ENCODE data around the gene PRKN. TPM values are rescaled to one million over a fixed set of nuclear protein-coding genes. Genes with fewer than 3 reads are reported as not detected.

PRKN gene
- total RNA-seq, 2 donors from 2014 or later, result 8.3 to 8.4 TPM

- Mint-ChIP-seq H3K27me3 (no peaks in the 10 kb centered on the region), H3K4me1 (no peaks in the 10 kb centered on the region), H3K36me3 (ENCODE audit: low read depth) (no peaks in the 10 kb centered on the region), H3K4me3 (no peak overlapping the region), H3K27ac (no peak overlapping the region)
- H3K9me3 ChIP-seq (ENCODE audit: control insufficient read depth, low read length, poor library complexity, severe bottlenecking), result no peaks in the 10 kb centered on the region
- ATAC-seq (no peak), DNase-seq (no peak)
Measured at GRCh38 chr6:162620073-162620472, 107.5 kb downstream of the PRKN start.

GRCh38 chr6:162618448-162619002 is 109.0 kb downstream of the PRKN start:
- no peak for ATAC-seq
- Mint-ChIP-seq H3K27ac (no peak overlapping the region), H3K4me3 (no peak overlapping the region), H3K4me1 (no peaks in the 10 kb centered on the region), H3K36me3 (ENCODE audit: low read depth) (no peaks in the 10 kb centered on the region), H3K27me3 (no peaks in the 10 kb centered on the region)
- DNase-seq, result no peak
- no peaks in the 10 kb centered on the region for H3K9me3 ChIP-seq (ENCODE audit: control insufficient read depth, low read length, poor library complexity, severe bottlenecking)

- Mint-ChIP-seq H3K27ac (no peak overlapping the region), H3K4me1 (no peaks in the 10 kb centered on the region), H3K4me3 (no peak overlapping the region), H3K36me3 (ENCODE audit: low read depth) (no peaks in the 10 kb centered on the region), H3K27me3 (no peaks in the 10 kb centered on the region)
- ATAC-seq, result no peak
- no peaks in the 10 kb centered on the region for H3K9me3 ChIP-seq (ENCODE audit: control insufficient read depth, low read length, poor library complexity, severe bottlenecking)
- DNase-seq, result no peak
Measured at GRCh38 chr6:162615016-162615705, 112.4 kb downstream of the PRKN start.

- Mint-ChIP-seq H3K27ac (no peak overlapping the region), H3K4me3 (no peak overlapping the region)
Measured at GRCh38 chr6:162613310-162613709, 114.3 kb downstream of the PRKN start.

GRCh38 chr6:162612613-162613012 is 115.0 kb downstream of the PRKN start:
- H3K4me1 Mint-ChIP-seq, result no peaks in the 10 kb centered on the region
- DNase-seq, result no peak
- no peak for ATAC-seq
- no peaks in the 10 kb centered on the region for H3K36me3 Mint-ChIP-seq (ENCODE audit: low read depth)
- H3K27ac Mint-ChIP-seq, result no peak overlapping the region
- no peaks in the 10 kb centered on the region for H3K9me3 ChIP-seq (ENCODE audit: control insufficient read depth, low read length, poor library complexity, severe bottlenecking)
- no peak overlapping the region for H3K4me3 Mint-ChIP-seq
- H3K27me3 Mint-ChIP-seq, result no peaks in the 10 kb centered on the region

More at GRCh38 chr6:162613310-162613709, 114.3 kb downstream of the PRKN start:
- Mint-ChIP-seq H3K36me3 (ENCODE audit: low read depth) (no peaks in the 10 kb centered on the region), H3K27me3 (no peaks in the 10 kb centered on the region), H3K4me1 (no peaks in the 10 kb centered on the region)
- no peak for DNase-seq
- no peak for ATAC-seq
- H3K9me3 ChIP-seq (ENCODE audit: control insufficient read depth, low read length, poor library complexity, severe bottlenecking), result no peaks in the 10 kb centered on the region

GRCh38 chr6:162610351-162610750 is 117.2 kb downstream of the PRKN start:
- ATAC-seq, result no peak
- Mint-ChIP-seq H3K4me3 (no peak overlapping the region), H3K27me3 (no peaks in the 10 kb centered on the region), H3K36me3 (ENCODE audit: low read depth) (no peaks in the 10 kb centered on the region), H3K4me1 (no peaks in the 10 kb centered on the region), H3K27ac (no peak overlapping the region)
- H3K9me3 ChIP-seq (ENCODE audit: control insufficient read depth, low read length, poor library complexity, severe bottlenecking), result no peaks in the 10 kb centered on the region
- DNase-seq, result no peak

GRCh38 chr6:162605881-162606280 is 121.7 kb downstream of the PRKN start:
- Mint-ChIP-seq H3K36me3 (ENCODE audit: low read depth) (no peaks in the 10 kb centered on the region), H3K27me3 (no peaks in the 10 kb centered on the region), H3K27ac (no peak overlapping the region), H3K4me3 (no peak overlapping the region), H3K4me1 (no peaks in the 10 kb centered on the region)
- DNase-seq (no peak), ATAC-seq (no peak)
- H3K9me3 ChIP-seq (ENCODE audit: control insufficient read depth, low read length, poor library complexity, severe bottlenecking), result no peaks in the 10 kb centered on the region

GRCh38 chr6:162603231-162604015 is 124.1 kb downstream of the PRKN start:
- no peak overlapping the region for H3K27ac Mint-ChIP-seq
- no peak for ATAC-seq

GRCh38 chr6:162602759-162603158 is 124.8 kb downstream of the PRKN start:
- H3K4me1 Mint-ChIP-seq, result no peaks in the 10 kb centered on the region
- no peaks in the 10 kb centered on the region for H3K36me3 Mint-ChIP-seq (ENCODE audit: low read depth)
- no peaks in the 10 kb centered on the region for H3K27me3 Mint-ChIP-seq
- no peak overlapping the region for H3K4me3 Mint-ChIP-seq
- H3K27ac Mint-ChIP-seq, result no peak overlapping the region
- DNase-seq (no peak), ATAC-seq (no peak)
- H3K9me3 ChIP-seq (ENCODE audit: control insufficient read depth, low read length, poor library complexity, severe bottlenecking), result no peaks in the 10 kb centered on the region

More at GRCh38 chr6:162603231-162604015, 124.1 kb downstream of the PRKN start:
- Mint-ChIP-seq H3K4me3 (no peak overlapping the region), H3K36me3 (ENCODE audit: low read depth) (no peaks in the 10 kb centered on the region), H3K27me3 (no peaks in the 10 kb centered on the region), H3K4me1 (no peaks in the 10 kb centered on the region)
- no peak for DNase-seq
- no peaks in the 10 kb centered on the region for H3K9me3 ChIP-seq (ENCODE audit: control insufficient read depth, low read length, poor library complexity, severe bottlenecking)

- ATAC-seq (no peak), DNase-seq (no peak)
- Mint-ChIP-seq H3K27me3 (no peaks in the 10 kb centered on the region), H3K27ac (no peak overlapping the region), H3K4me3 (no peak overlapping the region), H3K36me3 (ENCODE audit: low read depth) (no peaks in the 10 kb centered on the region), H3K4me1 (no peaks in the 10 kb centered on the region)
- H3K9me3 ChIP-seq (ENCODE audit: control insufficient read depth, low read length, poor library complexity, severe bottlenecking), result no peaks in the 10 kb centered on the region
Measured at GRCh38 chr6:162596676-162597075, 130.9 kb downstream of the PRKN start.

GRCh38 chr6:162591517-162591916 is 136.0 kb downstream of the PRKN start:
- no peak overlapping the region for H3K27ac Mint-ChIP-seq
- H3K36me3 Mint-ChIP-seq (ENCODE audit: low read depth), result no peaks in the 10 kb centered on the region
- DNase-seq (no peak), ATAC-seq (no peak)
- no peaks in the 10 kb centered on the region for H3K9me3 ChIP-seq (ENCODE audit: control insufficient read depth, low read length, poor library complexity, severe bottlenecking)
- no peak overlapping the region for H3K4me3 Mint-ChIP-seq
- no peaks in the 10 kb centered on the region for H3K4me1 Mint-ChIP-seq
- H3K27me3 Mint-ChIP-seq, result no peaks in the 10 kb centered on the region

- DNase-seq (no peak), ATAC-seq (no peak)
- Mint-ChIP-seq H3K4me3 (no peak overlapping the region), H3K36me3 (ENCODE audit: low read depth) (no peaks in the 10 kb centered on the region), H3K27me3 (no peaks in the 10 kb centered on the region), H3K27ac (no peak overlapping the region), H3K4me1 (no peaks in the 10 kb centered on the region)
- H3K9me3 ChIP-seq (ENCODE audit: control insufficient read depth, low read length, poor library complexity, severe bottlenecking), result no peaks in the 10 kb centered on the region
Measured at GRCh38 chr6:162581988-162582780, 145.4 kb downstream of the PRKN start.

- ATAC-seq (no peak), DNase-seq (no peak)
- Mint-ChIP-seq H3K27ac (no peak overlapping the region), H3K4me3 (no peak overlapping the region), H3K4me1 (no peaks in the 10 kb centered on the region), H3K36me3 (ENCODE audit: low read depth) (no peaks in the 10 kb centered on the region), H3K27me3 (no peaks in the 10 kb centered on the region)
- no peaks in the 10 kb centered on the region for H3K9me3 ChIP-seq (ENCODE audit: control insufficient read depth, low read length, poor library complexity, severe bottlenecking)
Measured at GRCh38 chr6:162580619-162581018, 146.9 kb downstream of the PRKN start.

Measured in T-helper 17 cell (primary cell).